ENCODE data around the gene RAB3C. TPM values are rescaled to one million over a fixed set of nuclear protein-coding genes. Genes with fewer than 3 reads are reported as not detected.

Gene RAB3C
- total RNA-seq, 2 donors from 2014 or later: not detected

- ATAC-seq: no peak
- Mint-ChIP-seq H3K4me1 (ENCODE audit: low read depth in 2 of 2) (no peaks in the 10 kb centered on the region), H3K4me3 (no peak overlapping the region), H3K36me3 (peaks cover 6% of the 10 kb centered on the region), H3K27ac (no peak overlapping the region), H3K27me3 (peaks cover 5 to 6% of the 10 kb centered on the region in 2 donors), H3K9me3 (peaks cover 6% of the 10 kb centered on the region)
- no peak for DNase-seq (ENCODE audit: low spot score)
Measured at GRCh38 chr5:58710871-58711270, 128.0 kb downstream of the RAB3C start.

GRCh38 chr5:58711965-58712364, 129.1 kb downstream of the RAB3C start:
- Mint-ChIP-seq H3K4me3 (no peak overlapping the region), H3K9me3 (peaks cover 6% of the 10 kb centered on the region), H3K36me3 (peaks cover 6% of the 10 kb centered on the region), H3K27ac (no peak overlapping the region), H3K27me3 (peaks cover 5 to 7% of the 10 kb centered on the region in 2 donors), H3K4me1 (ENCODE audit: low read depth in 2 of 2) (no peaks in the 10 kb centered on the region)
- no peak for ATAC-seq
- DNase-seq (ENCODE audit: low spot score): no peak

- no peak for DNase-seq (ENCODE audit: low spot score)
- Mint-ChIP-seq H3K9me3 (peaks cover 6% of the 10 kb centered on the region), H3K27me3 (peaks cover 5 to 7% of the 10 kb centered on the region in 2 donors), H3K27ac (no peak overlapping the region), H3K4me1 (ENCODE audit: low read depth in 2 of 2) (no peaks in the 10 kb centered on the region), H3K36me3 (peaks cover 6% of the 10 kb centered on the region), H3K4me3 (no peak overlapping the region)
- ATAC-seq: no peak
Measured at GRCh38 chr5:58714046-58714445, 131.2 kb downstream of the RAB3C start.

- DNase-seq (ENCODE audit: low spot score): no peak
- Mint-ChIP-seq H3K36me3 (peaks cover 6% of the 10 kb centered on the region), H3K27ac (no peak overlapping the region), H3K27me3 (peaks cover 2 to 7% of the 10 kb centered on the region in 2 donors), H3K9me3 (peaks cover 6% of the 10 kb centered on the region), H3K4me3 (no peak overlapping the region), H3K4me1 (ENCODE audit: low read depth in 2 of 2) (no peaks in the 10 kb centered on the region)
- ATAC-seq: no peak
Measured at GRCh38 chr5:58715997-58716656, 133.3 kb downstream of the RAB3C start.

GRCh38 chr5:58716713-58717112, 133.8 kb downstream of the RAB3C start:
- H3K36me3 Mint-ChIP-seq: peaks cover 6% of the 10 kb centered on the region
- peaks cover 2 to 7% of the 10 kb centered on the region in 2 donors for H3K27me3 Mint-ChIP-seq
- H3K9me3 Mint-ChIP-seq: peaks cover 6% of the 10 kb centered on the region
- no peak overlapping the region for H3K4me3 Mint-ChIP-seq
- DNase-seq (ENCODE audit: low spot score) (no peak), ATAC-seq (no peak)
- H3K27ac Mint-ChIP-seq: no peak overlapping the region
- no peaks in the 10 kb centered on the region for H3K4me1 Mint-ChIP-seq (ENCODE audit: low read depth in 2 of 2)

- Mint-ChIP-seq H3K36me3 (peaks cover 6% of the 10 kb centered on the region), H3K27ac (no peak overlapping the region), H3K9me3 (peaks cover 6% of the 10 kb centered on the region), H3K4me1 (ENCODE audit: low read depth in 2 of 2) (no peaks in the 10 kb centered on the region), H3K4me3 (no peak overlapping the region), H3K27me3 (peaks cover 2 to 7% of the 10 kb centered on the region in 2 donors)
- ATAC-seq: no peak
- no peak for DNase-seq (ENCODE audit: low spot score)
Measured at GRCh38 chr5:58717303-58718007, 134.6 kb downstream of the RAB3C start.

- Mint-ChIP-seq H3K4me3 (no peak overlapping the region), H3K9me3 (peaks cover 6% of the 10 kb centered on the region), H3K36me3 (peaks cover 6% of the 10 kb centered on the region), H3K4me1 (ENCODE audit: low read depth in 2 of 2) (no peaks in the 10 kb centered on the region), H3K27me3 (peaks cover 2 to 11% of the 10 kb centered on the region in 2 donors), H3K27ac (no peak overlapping the region)
- DNase-seq (ENCODE audit: low spot score) (no peak), ATAC-seq (no peak)
Measured at GRCh38 chr5:58718269-58718978, 135.5 kb downstream of the RAB3C start.

GRCh38 chr5:58722160-58722559, 139.3 kb downstream of the RAB3C start:
- Mint-ChIP-seq H3K9me3 (peaks cover 3% of the 10 kb centered on the region), H3K36me3 (no peaks in the 10 kb centered on the region), H3K4me3 (no peak overlapping the region), H3K27me3 (peaks cover 0 to 7% of the 10 kb centered on the region in 2 donors), H3K27ac (no peak overlapping the region), H3K4me1 (ENCODE audit: low read depth in 2 of 2) (no peaks in the 10 kb centered on the region)
- DNase-seq (ENCODE audit: low spot score) (no peak), ATAC-seq (no peak)

GRCh38 chr5:58724992-58725391, 142.1 kb downstream of the RAB3C start:
- Mint-ChIP-seq H3K9me3 (peaks cover 3% of the 10 kb centered on the region), H3K4me1 (ENCODE audit: low read depth in 2 of 2) (no peaks in the 10 kb centered on the region), H3K27me3 (peaks cover 0 to 17% of the 10 kb centered on the region in 2 donors), H3K36me3 (no peaks in the 10 kb centered on the region), H3K27ac (no peak overlapping the region), H3K4me3 (no peak overlapping the region)
- no peak for DNase-seq (ENCODE audit: low spot score)
- ATAC-seq: no peak

- ATAC-seq (no peak), DNase-seq (ENCODE audit: low spot score) (no peak)
- Mint-ChIP-seq H3K27ac (no peak overlapping the region), H3K36me3 (no peaks in the 10 kb centered on the region), H3K9me3 (peaks cover 4% of the 10 kb centered on the region), H3K4me1 (ENCODE audit: low read depth in 2 of 2) (no peaks in the 10 kb centered on the region), H3K27me3 (peaks cover 0 to 17% of the 10 kb centered on the region in 2 donors), H3K4me3 (no peak overlapping the region)
Measured at GRCh38 chr5:58731641-58732040, 148.8 kb downstream of the RAB3C start.

- no peak for DNase-seq (ENCODE audit: low spot score)
- Mint-ChIP-seq H3K36me3 (no peaks in the 10 kb centered on the region), H3K4me3 (no peak overlapping the region), H3K4me1 (ENCODE audit: low read depth in 2 of 2) (no peaks in the 10 kb centered on the region), H3K27ac (no peak overlapping the region), H3K9me3 (peaks cover 4% of the 10 kb centered on the region), H3K27me3 (peaks cover 0 to 8% of the 10 kb centered on the region in 2 donors)
- ATAC-seq: no peak
Measured at GRCh38 chr5:58735637-58736036, 152.8 kb downstream of the RAB3C start.

- no peak overlapping the region for H3K27ac Mint-ChIP-seq
- peaks cover 0 to 4% of the 10 kb centered on the region in 2 donors for H3K27me3 Mint-ChIP-seq
Measured at GRCh38 chr5:58736214-58736613, 153.3 kb downstream of the RAB3C start.

GRCh38 chr5:58737671-58738070, 154.8 kb downstream of the RAB3C start:
- Mint-ChIP-seq H3K27me3 (peaks cover 0 to 7% of the 10 kb centered on the region in 2 donors), H3K4me3 (no peak overlapping the region), H3K9me3 (no peaks in the 10 kb centered on the region), H3K4me1 (ENCODE audit: low read depth in 2 of 2) (no peaks in the 10 kb centered on the region), H3K27ac (no peak overlapping the region), H3K36me3 (no peaks in the 10 kb centered on the region)
- DNase-seq (ENCODE audit: low spot score) (no peak), ATAC-seq (no peak)

More at GRCh38 chr5:58736214-58736613, 153.3 kb downstream of the RAB3C start:
- no peaks in the 10 kb centered on the region for H3K9me3 Mint-ChIP-seq
- DNase-seq (ENCODE audit: low spot score) (no peak), ATAC-seq (no peak)
- no peak overlapping the region for H3K4me3 Mint-ChIP-seq
- H3K36me3 Mint-ChIP-seq: no peaks in the 10 kb centered on the region
- H3K4me1 Mint-ChIP-seq (ENCODE audit: low read depth in 2 of 2): no peaks in the 10 kb centered on the region

- no peak overlapping the region for H3K27ac Mint-ChIP-seq
- no peaks in the 10 kb centered on the region for H3K4me1 Mint-ChIP-seq (ENCODE audit: low read depth in 2 of 2)
- no peaks in the 10 kb centered on the region for H3K9me3 Mint-ChIP-seq
- no peak overlapping the region for H3K4me3 Mint-ChIP-seq
- no peaks in the 10 kb centered on the region for H3K36me3 Mint-ChIP-seq
- peaks cover 0 to 7% of the 10 kb centered on the region in 2 donors for H3K27me3 Mint-ChIP-seq
- ATAC-seq (no peak), DNase-seq (ENCODE audit: low spot score) (no peak)
Measured at GRCh38 chr5:58738336-58738735, 155.5 kb downstream of the RAB3C start.
